NCI-H69 (cell line): ENCODE results near the gene PRDM16.

Source experiments
- DNase-seq: peaks from one replicate; lab custom pipeline; 2025; lab: John Stamatoyannopoulos, UW

Gene PRDM16

DNA sequence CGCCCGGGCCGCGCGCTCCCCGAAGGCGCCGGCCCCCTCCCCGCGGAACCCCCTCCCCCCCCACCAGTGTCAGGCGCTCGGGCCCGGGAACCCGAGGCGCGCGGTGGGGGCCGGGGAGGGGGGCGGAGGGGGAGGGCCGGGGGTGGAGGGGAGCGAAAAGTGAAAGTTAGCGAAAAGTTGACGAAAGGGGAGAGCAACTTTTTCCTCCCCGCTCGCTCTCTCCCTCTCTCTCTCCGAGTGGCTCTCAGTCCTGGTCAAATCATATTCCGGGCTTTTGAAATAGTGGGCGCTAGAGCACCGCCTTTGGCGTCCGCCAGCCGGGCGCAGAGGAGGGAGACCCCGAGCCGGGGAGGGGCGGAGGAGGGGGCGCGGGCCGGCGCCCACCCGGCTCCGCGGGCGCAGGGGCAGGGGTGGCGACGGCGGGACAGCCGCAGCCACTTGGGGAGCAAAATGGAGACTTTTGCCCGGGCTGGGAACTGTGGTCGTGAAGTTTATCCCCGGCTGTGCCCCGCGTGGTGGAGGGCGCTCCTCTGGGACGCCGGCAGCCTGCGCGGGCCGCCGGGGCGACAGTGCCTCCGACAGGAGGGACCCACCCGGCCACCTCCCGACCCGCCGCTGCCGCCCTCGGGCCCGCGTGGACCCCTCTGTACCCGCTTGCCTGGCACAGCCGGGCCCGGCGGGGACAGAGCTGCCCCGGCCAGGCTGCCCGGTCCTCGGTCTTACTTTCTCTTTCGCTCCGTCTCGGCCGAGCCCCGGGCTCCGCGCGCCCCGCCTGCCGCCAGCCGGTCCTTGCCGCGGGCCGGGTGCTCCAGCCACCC is 697 bp downstream of the PRDM16 start:
- no peak for DNase-seq

DNA sequence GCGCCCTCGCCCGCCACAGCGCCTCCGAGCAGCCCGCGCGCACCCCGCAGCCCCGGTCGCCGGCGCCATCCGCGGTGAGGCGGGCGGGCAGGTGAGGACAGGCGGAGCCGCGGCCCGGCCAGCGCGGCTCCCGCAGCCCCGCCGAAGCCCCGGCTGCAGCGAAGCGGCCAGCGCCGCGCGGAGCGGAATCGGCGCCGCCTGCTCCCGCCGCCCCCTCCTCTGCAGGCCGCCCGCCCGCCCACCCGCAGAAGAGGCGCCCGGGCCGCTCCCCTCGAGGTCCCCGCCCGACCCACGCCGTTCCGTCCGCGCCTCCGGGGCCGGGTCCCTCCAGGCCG is 1.3 kb downstream of the PRDM16 start:
- DNase-seq: no peak

- no peak for DNase-seq
These were observed 1.9 kb downstream of the PRDM16 start for GRCh38 chr1:3070644-3071564.

DNA sequence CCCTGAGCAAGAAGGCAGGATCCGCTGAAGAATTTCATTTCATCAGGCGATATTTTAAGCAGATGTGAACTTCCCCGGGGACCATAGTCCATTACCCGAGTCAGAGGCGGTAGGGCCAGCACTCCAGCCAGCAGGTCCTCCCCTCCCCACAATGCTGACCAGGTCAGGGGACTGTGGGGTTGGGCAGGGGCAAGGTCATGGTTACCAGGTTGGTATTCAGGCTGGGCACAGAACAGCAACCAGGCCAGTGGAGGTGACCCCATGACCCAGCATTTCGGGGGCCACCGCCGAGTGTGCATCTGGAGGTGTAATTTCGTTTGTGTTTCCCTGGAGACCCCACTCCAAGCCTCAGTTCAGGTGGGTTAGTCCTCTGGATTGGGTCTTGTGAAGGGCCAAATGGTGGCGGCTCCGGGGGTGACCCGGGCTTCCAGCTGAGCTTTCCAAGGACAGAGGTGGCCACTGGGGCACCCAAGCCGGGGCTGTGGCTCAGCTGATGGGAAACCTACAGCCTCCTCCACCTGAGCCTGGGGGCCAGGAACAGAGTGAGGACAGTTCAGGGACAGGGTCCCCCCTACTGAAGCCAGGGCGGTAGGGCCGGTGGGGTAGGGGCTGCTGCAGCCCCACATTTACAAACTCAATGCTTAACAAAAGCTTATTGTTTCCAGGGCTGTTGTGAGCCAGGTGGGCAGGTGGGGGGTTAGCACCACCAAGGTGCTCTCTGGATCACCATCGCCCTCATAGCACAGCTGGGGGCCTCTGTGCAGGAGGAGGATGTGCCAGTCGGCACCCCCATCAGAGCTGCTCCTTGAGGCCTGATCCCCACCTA is 2.8 kb downstream of the PRDM16 start:
- DNase-seq: no peak

- no peak for DNase-seq
These were observed 3.6 kb downstream of the PRDM16 start for GRCh38 chr1:3072391-3073185.

GRCh38 chr1:3073186-3073488 is 4.1 kb downstream of the PRDM16 start:
- DNase-seq: no peak

DNA sequence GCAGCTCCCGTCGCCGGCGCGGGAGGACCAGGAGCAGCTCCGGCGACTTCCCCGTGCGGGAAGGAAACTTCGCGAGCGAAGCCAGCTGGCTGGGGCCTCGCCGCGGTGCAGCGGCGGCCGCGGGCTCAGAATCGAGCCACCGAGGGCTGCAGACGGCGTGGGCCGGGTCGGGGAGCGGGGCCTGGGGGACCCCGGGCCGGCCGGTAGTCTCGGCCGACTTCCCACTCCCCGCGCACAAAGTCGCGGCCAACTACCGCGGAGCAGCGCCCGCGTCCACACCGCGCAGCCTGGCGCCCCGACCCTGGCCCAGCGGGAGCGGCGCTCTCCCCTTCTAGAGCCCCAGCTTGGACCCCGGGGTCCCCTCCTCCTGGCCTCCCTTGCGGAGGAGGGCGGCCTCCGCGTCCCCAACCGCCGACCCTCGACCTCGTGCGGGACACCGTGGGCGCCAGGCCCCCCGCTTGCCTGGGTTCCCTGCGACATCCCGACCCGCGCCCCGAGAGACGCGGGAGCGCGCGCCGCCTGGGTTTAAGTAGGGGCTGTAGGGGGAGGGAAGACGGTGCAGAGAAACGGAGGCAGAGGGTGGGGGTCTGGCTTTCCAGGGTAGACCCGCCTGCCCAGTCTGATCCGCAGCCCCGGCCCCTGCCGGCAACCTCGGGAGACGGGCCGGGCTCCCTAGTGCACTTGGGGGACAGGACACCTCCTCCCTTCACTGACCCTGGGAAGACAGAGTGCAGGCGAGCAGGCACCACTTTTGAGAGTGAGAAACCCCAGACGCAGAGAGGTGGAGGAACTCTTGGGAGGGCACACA is 4.7 kb downstream of the PRDM16 start:
- no peak for DNase-seq

GRCh38 chr1:3074297-3074741 is 5.3 kb downstream of the PRDM16 start:
- no peak for DNase-seq

- DNase-seq: no peak
These were observed 5.8 kb downstream of the PRDM16 start for GRCh38 chr1:3074800-3075199.

- DNase-seq: no peak
These were observed 6.8 kb downstream of the PRDM16 start for GRCh38 chr1:3075666-3076362.

- no peak for DNase-seq
These were observed 7.3 kb downstream of the PRDM16 start for GRCh38 chr1:3076363-3076740.

- no peak for DNase-seq
These were observed 8.1 kb downstream of the PRDM16 start for GRCh38 chr1:3077081-3077480.

DNA sequence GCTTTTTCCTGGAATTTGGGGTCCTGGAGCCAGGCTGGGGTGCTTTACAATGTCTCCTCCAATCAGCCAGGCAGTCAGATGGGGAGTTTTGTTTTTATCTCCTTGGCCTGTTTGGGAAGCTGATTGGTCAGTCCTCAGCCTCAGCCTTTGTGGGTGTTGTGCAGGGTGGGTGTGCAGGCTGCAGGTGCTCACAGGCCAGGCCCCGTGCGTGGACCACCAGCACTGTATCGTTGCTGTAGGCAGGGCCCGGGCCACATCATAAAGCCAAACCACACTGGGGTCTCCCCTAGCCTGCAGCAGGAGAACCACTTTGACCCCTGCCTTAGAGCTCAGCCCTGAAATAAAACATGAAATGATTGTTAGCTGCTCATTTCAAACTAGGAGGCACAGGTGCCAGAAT is 8.6 kb downstream of the PRDM16 start:
- DNase-seq: no peak

DNA sequence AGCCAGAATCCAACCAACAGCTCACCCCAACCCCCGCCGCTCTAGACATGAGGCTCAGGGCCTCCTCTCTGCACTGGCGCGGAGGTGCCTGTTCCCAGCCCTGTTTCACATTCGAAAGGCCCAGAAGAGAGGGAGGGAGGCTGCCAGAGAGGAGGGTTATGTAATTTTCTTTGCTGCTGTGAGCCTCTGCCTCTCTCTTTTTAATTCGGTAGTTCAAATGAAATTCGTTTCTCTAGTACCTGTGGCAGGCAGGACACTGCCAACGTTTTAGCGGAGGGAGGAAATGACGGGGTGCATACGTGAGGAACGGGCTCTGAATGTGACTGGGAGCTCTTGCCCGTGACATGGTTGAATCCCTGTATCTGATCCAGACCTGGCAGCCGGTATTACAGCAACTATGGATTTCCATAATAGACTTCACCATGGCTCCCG is 9.4 kb downstream of the PRDM16 start:
- no peak for DNase-seq

DNA sequence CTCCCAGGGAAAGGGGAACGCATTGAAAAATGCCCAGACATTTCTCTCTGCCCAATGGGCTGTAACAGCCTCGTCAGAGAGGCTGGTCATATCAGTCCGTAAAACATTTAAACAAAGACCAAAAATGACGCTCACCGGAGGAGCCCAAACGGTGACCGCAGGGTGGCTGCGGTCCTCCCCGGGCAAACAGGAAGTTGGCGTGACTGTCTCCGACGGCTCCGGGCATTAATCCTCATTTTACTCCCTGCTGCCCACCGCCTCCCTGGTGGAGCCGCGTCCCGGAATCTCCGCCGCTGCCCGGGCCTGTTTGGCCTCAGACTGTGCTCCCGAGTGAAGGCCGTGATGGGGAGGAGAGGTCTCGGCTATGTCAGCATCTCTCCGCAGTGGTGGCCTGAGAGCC is 9.9 kb downstream of the PRDM16 start:
- no peak for DNase-seq

GRCh38 chr1:3079381-3080052 is 10.5 kb downstream of the PRDM16 start:
- DNase-seq: no peak

GRCh38 chr1:3080053-3080955 is 11.3 kb downstream of the PRDM16 start:
- no peak for DNase-seq

DNA sequence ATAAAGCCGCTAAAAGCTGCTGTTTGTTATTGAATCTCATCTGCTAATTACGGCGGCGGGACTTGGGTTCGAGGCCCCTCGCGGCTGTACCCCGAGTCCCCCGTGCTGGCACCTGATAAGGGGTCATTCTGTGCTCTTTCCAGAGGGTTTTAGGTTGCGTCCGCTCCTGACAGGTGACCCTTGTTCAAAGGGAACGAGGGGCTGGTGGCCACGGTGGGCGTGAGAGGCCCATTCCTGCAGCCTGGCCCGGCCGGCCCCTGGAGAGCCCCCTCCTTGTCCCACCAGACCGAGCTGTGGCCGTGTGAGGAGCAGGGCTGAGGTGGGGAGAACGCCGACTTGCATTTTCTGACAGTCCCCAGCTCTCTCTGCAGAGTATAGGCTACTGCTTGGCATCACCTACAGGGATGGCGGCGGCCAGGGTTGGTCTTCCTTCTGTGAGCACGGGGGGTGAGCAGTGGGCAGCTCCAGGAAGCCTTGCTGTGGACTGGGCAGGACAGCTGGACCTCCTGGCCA is 12.2 kb downstream of the PRDM16 start:
- no peak for DNase-seq
